ENCODE results near the gene C18orf63. TPM values are rescaled to one million over a fixed set of nuclear protein-coding genes. Genes with fewer than 3 reads are reported as not detected.
"Not testable (repeated sequence)": the region's sequence is repeated elsewhere in the genome, so short reads cannot be mapped to it uniquely, and the experiment has no call there.

The C18orf63 gene
- not detected in 2 replicates for total RNA-seq (2014; rRNA removed; shearing (Covaris generic))

DNA sequence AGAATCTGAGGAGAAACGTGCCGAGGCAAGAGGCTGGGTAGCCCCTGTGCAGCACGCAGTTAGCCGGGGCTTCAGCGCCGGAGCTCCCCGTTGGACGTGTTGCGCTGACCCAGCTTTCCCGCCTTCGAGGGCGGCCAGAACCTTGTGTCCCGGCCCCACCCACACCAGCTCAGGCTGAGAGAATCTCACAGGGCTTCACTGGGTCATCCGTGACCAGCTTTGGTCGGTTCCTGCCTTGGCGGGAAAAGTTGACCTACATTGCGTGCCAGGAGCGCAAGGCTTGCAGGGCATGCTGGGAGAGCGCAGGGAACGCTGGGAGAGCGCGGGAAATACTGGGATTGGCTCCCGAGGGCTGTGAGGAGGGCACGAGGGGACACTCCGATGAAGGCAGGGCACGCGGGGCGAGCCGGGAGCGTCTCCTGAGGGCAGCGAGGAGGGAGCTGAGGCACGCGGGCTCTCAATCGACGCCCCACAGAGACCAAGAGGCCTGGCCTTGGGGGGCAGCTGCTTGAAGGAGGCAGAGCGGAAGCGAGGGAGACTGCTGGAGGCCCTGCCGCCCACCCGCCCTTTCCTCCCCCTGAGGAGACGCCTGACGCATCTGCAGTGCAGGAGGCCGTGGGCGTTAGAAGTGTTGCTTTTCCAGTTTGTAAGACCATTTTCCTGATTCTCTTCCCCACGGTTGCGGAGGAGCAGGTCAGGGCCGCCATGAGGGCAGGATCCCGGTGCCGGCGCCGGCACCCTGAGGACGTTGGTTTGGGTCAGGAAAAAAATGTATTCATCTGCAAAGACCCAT lies at the start of gene C18orf63:
Gene C18orf63, plus strand, starts transcription at position 376 of the 793 bp plus-strand sequence. CDS start 2,027 bp downstream, outside the sequence.
- no peak for DNase-seq (ENCODE audit: low spot score)

DNA sequence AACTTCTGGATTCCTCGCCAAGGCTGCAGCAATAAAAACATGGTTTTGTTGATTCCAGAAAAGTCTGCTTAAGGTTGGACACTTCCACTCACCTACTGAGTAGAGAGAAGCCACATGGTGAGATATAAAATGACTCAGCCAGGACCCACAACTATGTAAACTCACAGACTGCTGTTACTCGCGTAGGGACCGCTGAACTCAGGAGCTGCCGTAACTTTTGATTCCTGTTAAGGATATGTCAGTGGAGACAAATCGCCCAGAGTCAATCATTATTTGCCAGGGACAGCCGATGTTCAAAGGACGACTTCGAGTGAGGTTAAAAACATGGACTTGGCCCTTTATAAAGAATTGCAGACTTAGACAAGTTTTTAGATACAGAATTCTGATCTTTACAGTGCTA lies 49.5 kb upstream of the C18orf63 start:
- peak; percentile 40 for DNase-seq (ENCODE audit: low spot score)

DNA sequence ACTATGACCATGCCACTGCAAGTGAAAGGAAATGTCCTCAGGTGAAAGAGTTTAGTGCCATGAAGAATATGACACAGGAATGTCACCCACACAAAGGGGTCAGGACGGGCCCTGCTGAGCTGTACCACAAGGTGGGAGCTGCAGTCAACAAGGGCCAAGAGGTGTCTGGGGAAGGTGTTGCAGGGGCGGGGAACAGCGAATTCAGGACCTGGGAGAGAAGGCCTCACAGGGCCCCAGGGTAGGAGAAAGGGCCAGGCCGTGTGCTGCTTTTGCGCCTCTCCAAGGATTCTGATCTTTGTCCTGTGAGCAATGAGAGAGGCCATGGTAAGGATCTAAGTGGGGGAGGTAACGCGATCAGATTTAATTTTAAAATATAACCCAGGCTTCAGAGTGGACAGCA lies 47.5 kb upstream of the C18orf63 start:
- DNase-seq (ENCODE audit: low spot score): no peak

- DNase-seq (ENCODE audit: low spot score): no peak
Measured at GRCh38 chr18:74268933-74269620, 46.6 kb upstream of the C18orf63 start.

DNA sequence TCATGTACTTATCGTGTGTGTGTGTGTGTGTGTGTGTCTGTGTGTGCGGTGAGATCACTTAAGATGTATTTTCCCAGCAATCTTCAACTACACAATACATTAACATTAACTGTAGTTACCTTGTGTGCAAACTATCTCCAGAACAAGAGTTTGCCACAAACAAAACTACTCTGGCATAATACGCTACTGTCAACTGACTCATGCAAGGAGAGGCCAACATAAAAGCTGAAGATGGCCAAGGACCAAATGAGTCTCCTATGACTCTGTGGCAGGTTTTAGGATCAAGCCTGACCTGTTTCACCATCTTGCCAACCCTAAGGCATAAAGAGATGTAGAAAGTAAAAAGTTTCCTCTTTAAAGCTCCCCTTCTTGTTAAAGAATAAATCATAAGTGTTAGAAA lies 44.0 kb upstream of the C18orf63 start:
- no peak for DNase-seq (ENCODE audit: low spot score)

GRCh38 chr18:74273394-74273793 lies 42.2 kb upstream of the C18orf63 start:
- DNase-seq (ENCODE audit: low spot score): no peak

DNA sequence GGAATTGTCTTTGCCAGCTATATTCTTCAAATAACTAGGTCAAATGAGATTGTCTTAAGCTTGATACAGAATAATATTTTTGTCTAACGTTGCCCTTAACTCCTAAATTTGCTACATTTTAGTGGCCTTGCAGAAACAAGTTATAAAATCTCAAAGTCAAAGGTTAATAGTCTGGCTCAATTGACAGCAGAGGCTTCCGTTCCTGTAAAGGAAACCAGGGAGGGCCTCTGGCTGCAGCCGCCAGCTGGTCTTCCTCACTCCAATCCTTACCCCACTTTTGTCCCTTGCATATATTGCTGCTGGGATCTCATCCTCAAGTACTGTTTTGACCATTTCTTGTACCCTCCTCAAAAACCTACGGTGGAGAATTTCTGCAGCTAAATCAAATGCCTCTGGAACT lies 40.9 kb upstream of the C18orf63 start:
- DNase-seq (ENCODE audit: low spot score): no peak

- DNase-seq (ENCODE audit: low spot score): no peak
Measured at GRCh38 chr18:74275736-74276135, 39.9 kb upstream of the C18orf63 start.

- DNase-seq (ENCODE audit: low spot score): no peak
Measured at GRCh38 chr18:74276609-74277008, 39.0 kb upstream of the C18orf63 start.

GRCh38 chr18:74277296-74277695 lies 38.3 kb upstream of the C18orf63 start:
- DNase-seq (ENCODE audit: low spot score): no peak

DNA sequence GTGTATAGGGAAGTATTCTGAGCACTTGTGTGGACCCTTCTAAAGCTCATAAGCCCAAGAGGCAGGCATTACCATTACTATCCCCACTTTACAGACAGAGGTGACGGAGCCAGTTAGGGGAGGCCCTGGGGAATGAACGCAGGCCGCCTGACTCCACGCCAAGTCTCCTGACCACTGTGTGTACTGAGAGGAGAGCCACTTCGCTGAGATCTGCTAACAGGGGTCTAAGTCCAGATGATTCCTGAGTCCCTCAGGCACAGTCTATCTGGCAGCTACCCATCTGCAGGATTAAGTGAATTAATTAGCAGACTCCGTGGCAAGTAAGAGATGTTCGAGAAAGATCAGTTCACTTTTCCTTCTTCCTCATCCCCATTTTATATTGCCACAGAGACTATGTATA lies 37.6 kb upstream of the C18orf63 start:
- no peak for DNase-seq (ENCODE audit: low spot score)

DNA sequence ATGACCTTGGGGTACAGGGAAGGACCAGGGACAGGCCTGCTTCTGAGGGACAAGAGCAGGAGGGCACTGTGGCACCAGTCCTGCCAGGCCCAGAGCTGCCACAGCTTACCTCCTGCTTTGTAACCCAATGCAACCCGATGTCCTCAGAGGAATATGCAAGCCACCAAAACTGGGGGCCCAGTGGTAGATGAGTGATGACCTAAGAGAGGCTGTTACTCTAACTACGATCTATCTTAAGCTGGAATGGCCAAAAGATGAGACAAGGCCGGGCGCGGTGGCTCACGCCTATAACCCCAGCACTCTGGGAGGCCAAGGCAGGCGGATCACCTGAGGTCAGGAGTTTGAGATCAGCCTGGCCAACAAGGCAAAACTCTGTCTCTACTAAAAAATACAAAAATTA lies 36.7 kb upstream of the C18orf63 start:
- DNase-seq (ENCODE audit: low spot score): no peak

- DNase-seq (ENCODE audit: low spot score): no peak
Measured at GRCh38 chr18:74281011-74281979, 34.3 kb upstream of the C18orf63 start.

- DNase-seq (ENCODE audit: low spot score): no peak
Measured at GRCh38 chr18:74281980-74282754, 33.5 kb upstream of the C18orf63 start.

- DNase-seq (ENCODE audit: low spot score): no peak
Measured at GRCh38 chr18:74282755-74283554, 32.7 kb upstream of the C18orf63 start.

GRCh38 chr18:74283646-74284045 lies 32.0 kb upstream of the C18orf63 start:
- DNase-seq (ENCODE audit: low spot score): no peak

GRCh38 chr18:74284191-74284979 lies 31.3 kb upstream of the C18orf63 start:
- no peak for DNase-seq (ENCODE audit: low spot score)

GRCh38 chr18:74284980-74285355 lies 30.7 kb upstream of the C18orf63 start:
- DNase-seq (ENCODE audit: low spot score): no peak

DNA sequence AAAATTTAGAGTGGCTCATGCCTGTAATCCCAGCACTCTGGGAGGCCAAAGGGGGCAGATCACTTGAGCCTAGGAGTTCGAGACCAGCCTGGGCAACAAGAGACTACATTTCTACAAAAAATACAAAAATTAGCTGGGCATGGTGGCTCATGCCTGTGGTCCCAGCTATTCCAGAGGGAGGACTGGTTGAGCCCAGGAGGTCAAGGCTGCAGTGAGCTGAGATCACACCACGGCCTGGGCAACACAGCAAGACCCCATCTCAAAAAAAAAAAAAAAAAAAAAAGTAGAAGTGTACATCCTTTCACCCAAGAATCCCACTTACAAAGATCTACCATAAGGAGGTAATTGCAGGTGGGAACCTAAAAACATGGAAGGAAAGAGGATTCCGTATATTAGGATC lies 30.1 kb upstream of the C18orf63 start:
- DNase-seq (ENCODE audit: low spot score): not testable (repeated sequence)
